ENCODE measurements around the gene NDUFB5. TPM values are rescaled to one million over a fixed set of nuclear protein-coding genes. Genes with fewer than 3 reads are reported as not detected.

The NDUFB5 gene
- total and polyA plus RNA-seq, 10 of the 15 experiments (the other 5 are each of a cell fraction or from before 2014, with no cell fraction given) = 82.0 to 320 (median 126) TPM

DNA sequence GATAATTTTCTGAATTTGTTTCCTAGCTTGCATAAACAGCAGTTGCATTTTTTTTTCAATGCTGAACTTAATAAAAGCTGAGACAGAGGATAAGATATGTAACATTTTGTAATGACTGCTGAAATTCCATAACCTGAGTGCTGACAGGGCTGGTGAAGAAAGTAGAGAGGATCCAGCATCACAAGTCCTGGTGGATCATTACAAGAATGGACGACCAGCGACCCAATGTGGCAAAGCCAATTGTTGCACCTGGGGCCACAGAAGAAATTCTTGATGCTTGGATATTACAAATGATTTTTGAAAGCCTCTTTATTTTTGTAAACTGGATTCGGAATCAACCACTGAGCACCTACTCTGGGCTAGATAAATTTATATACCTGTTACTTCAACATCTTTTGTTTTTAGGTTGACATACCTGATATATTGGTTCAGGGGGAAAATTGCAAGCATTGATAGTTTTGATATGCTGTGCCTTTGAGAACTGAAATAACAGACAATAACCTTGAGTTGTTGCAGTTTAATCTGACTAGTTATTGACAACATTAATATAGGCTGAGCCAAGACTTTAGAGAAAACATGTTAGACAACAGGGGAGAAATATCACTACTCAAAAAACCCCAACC lies 45.7 kb upstream of the NDUFB5 start:
- Histone ChIP-seq H3K4me3 (no peak overlapping the region), H3K9me3 (replicated peaks; ENCODE audit: control insufficient read depth, insufficient read depth, low read length) (no peaks in the 10 kb centered on the region), H3K36me3 (ENCODE audit: control insufficient read depth in 2 of 2, insufficient read depth in 2 of 2, low read length in 1 of 2) (no peaks in the 10 kb centered on the region), H3K79me2 (ENCODE audit: control insufficient read depth, insufficient read depth, low read length) (peaks cover 8% of the 10 kb centered on the region), H3K27me3 (replicated peaks in 1 of 2; ENCODE audit: control insufficient read depth in 2 of 2, insufficient read depth in 2 of 2, low read length in 1 of 2) (no peaks in the 10 kb centered on the region; a peak in 1 of 4 replicates), H3K27ac (ENCODE audit: control insufficient read depth, insufficient read depth) (no peak overlapping the region), H4K20me1 (ENCODE audit: control insufficient read depth, insufficient read depth) (no peaks in the 10 kb centered on the region), H2AFZ (ENCODE audit: control insufficient read depth, low read depth, low read length) (no peak overlapping the region), H3K4me1 (ENCODE audit: control insufficient read depth, insufficient read depth, low read length) (no peaks in the 10 kb centered on the region), H3K9ac (ENCODE audit: control insufficient read depth, insufficient read depth, low read length) (no peak overlapping the region), H3K4me2 (ENCODE audit: control insufficient read depth, insufficient read depth) (no peak overlapping the region)
- no TSS peak for BruUV-seq (replicated peaks)
- 2% methylated on average over 3 of the region's 3 CpGs for WGBS (ENCODE audit: insufficient coverage, insufficient replicate concordance, low lambda C conversion rate, missing lambda C conversion rate)
- FAIRE-seq (peak; percentile 84), DNase-seq (ENCODE audit: low read depth, low spot score) (peak; percentile 12), ATAC-seq (no peak)
- intact Hi-C loops (cut with micrococcal nuclease; ENCODE audit: unreplicated experiment) (loop anchor here (2.0 to 10.0 kb wide), 4 partner anchors 112 to 1122 kb away; partner anchors contain the start of gene ZNF639), in situ Hi-C loops (cut with MboI) (loop anchor here (25.0 kb wide), 1 partner anchor 1122 kb away; no protein-coding TSS in a partner anchor)
- POLR2A ChIA-PET = interaction anchor here (0.6 kb wide), 1 partner anchor 26 kb away, joined by 3 read pairs; no protein-coding TSS in a partner anchor
- TF ChIP-seq RAD21 (IDR thresholded peaks at IDR 0.05; ENCODE audit: insufficient read depth, low read depth, low read length) (peak; percentile 97), SMC3 (IDR thresholded peaks at IDR 0.05; ENCODE audit: borderline replicate concordance, low read length) (peak; percentile 87), CEBPB (IDR thresholded peaks at IDR 0.05; ENCODE audit: borderline replicate concordance in 1 of 2, low read depth in 2 of 2, low read length in 2 of 2) (no peak), YY1 (IDR thresholded peaks at IDR 0.05; ENCODE audit: low read depth, low read length) (peak; percentile 54; the same call in 1 of the 2 replicates), SREBF2 (IDR thresholded peaks at IDR 0.05; ENCODE audit: low read length) (no peak), EED (IDR thresholded peaks at IDR 0.05; ENCODE audit: low read depth) (no peak), MXI1 (IDR thresholded peaks at IDR 0.05; ENCODE audit: low read depth, low read length) (no peak), CHD1 (IDR thresholded peaks at IDR 0.05; ENCODE audit: low read depth, low read length) (no peak)
- TF ChIP-seq, protein P1, sequence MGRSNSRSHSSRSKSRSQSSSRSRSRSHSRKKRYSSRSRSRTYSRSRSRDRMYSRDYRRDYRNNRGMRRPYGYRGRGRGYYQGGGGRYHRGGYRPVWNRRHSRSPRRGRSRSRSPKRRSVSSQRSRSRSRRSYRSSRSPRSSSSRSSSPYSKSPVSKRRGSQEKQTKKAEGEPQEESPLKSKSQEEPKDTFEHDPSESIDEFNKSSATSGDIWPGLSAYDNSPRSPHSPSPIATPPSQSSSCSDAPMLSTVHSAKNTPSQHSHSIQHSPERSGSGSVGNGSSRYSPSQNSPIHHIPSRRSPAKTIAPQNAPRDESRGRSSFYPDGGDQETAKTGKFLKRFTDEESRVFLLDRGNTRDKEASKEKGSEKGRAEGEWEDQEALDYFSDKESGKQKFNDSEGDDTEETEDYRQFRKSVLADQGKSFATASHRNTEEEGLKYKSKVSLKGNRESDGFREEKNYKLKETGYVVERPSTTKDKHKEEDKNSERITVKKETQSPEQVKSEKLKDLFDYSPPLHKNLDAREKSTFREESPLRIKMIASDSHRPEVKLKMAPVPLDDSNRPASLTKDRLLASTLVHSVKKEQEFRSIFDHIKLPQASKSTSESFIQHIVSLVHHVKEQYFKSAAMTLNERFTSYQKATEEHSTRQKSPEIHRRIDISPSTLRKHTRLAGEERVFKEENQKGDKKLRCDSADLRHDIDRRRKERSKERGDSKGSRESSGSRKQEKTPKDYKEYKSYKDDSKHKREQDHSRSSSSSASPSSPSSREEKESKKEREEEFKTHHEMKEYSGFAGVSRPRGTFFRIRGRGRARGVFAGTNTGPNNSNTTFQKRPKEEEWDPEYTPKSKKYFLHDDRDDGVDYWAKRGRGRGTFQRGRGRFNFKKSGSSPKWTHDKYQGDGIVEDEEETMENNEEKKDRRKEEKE (IDR thresholded peaks at IDR 0.05) = no peak
- TF ChIP-seq, protein P2, sequence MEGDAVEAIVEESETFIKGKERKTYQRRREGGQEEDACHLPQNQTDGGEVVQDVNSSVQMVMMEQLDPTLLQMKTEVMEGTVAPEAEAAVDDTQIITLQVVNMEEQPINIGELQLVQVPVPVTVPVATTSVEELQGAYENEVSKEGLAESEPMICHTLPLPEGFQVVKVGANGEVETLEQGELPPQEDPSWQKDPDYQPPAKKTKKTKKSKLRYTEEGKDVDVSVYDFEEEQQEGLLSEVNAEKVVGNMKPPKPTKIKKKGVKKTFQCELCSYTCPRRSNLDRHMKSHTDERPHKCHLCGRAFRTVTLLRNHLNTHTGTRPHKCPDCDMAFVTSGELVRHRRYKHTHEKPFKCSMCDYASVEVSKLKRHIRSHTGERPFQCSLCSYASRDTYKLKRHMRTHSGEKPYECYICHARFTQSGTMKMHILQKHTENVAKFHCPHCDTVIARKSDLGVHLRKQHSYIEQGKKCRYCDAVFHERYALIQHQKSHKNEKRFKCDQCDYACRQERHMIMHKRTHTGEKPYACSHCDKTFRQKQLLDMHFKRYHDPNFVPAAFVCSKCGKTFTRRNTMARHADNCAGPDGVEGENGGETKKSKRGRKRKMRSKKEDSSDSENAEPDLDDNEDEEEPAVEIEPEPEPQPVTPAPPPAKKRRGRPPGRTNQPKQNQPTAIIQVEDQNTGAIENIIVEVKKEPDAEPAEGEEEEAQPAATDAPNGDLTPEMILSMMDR (IDR thresholded peaks at IDR 0.05 in 2 of 3, conservative IDR thresholded peaks at IDR 0.05 in 1 of 3; ENCODE audit: control insufficient read depth in 2 of 3, extremely low read depth in 1 of 3, insufficient read depth in 1 of 3, low read depth in 3 of 3, low read length in 3 of 3) = peak; percentile 82 to 90 (median 82)
- RAD21 ChIA-PET (ENCODE audit: unreplicated experiment) = interaction anchor here (0.6 to 1.7 kb wide), 5 partner anchors 112 to 543 kb away, joined by 3 to 6 read pairs (median 4); no protein-coding TSS in a partner anchor
- CTCF ChIA-PET = interaction anchor here (0.8 to 2.0 kb wide), 6 partner anchors 11 to 353 kb away, joined by 3 to 8 read pairs (median 4); no protein-coding TSS in a partner anchor
- SMC1A ChIA-PET (ENCODE audit: uncharacterized antibody, unreplicated experiment) = interaction anchor here (0.9 to 1.6 kb wide), 8 partner anchors 143 to 1123 kb away, joined by 3 to 7 read pairs (median 4); no protein-coding TSS in a partner anchor
